Measurements from ENCODE around the gene SLC7A14. TPM values are rescaled to one million over a fixed set of nuclear protein-coding genes. Genes with fewer than 3 reads are reported as not detected.

The SLC7A14 gene
- total and polyA plus RNA-seq, 2 of the 13 experiments (the other 11 are each of a cell fraction or from before 2014, with no cell fraction given) = not detected

- TF ChIP-seq, protein P1, sequence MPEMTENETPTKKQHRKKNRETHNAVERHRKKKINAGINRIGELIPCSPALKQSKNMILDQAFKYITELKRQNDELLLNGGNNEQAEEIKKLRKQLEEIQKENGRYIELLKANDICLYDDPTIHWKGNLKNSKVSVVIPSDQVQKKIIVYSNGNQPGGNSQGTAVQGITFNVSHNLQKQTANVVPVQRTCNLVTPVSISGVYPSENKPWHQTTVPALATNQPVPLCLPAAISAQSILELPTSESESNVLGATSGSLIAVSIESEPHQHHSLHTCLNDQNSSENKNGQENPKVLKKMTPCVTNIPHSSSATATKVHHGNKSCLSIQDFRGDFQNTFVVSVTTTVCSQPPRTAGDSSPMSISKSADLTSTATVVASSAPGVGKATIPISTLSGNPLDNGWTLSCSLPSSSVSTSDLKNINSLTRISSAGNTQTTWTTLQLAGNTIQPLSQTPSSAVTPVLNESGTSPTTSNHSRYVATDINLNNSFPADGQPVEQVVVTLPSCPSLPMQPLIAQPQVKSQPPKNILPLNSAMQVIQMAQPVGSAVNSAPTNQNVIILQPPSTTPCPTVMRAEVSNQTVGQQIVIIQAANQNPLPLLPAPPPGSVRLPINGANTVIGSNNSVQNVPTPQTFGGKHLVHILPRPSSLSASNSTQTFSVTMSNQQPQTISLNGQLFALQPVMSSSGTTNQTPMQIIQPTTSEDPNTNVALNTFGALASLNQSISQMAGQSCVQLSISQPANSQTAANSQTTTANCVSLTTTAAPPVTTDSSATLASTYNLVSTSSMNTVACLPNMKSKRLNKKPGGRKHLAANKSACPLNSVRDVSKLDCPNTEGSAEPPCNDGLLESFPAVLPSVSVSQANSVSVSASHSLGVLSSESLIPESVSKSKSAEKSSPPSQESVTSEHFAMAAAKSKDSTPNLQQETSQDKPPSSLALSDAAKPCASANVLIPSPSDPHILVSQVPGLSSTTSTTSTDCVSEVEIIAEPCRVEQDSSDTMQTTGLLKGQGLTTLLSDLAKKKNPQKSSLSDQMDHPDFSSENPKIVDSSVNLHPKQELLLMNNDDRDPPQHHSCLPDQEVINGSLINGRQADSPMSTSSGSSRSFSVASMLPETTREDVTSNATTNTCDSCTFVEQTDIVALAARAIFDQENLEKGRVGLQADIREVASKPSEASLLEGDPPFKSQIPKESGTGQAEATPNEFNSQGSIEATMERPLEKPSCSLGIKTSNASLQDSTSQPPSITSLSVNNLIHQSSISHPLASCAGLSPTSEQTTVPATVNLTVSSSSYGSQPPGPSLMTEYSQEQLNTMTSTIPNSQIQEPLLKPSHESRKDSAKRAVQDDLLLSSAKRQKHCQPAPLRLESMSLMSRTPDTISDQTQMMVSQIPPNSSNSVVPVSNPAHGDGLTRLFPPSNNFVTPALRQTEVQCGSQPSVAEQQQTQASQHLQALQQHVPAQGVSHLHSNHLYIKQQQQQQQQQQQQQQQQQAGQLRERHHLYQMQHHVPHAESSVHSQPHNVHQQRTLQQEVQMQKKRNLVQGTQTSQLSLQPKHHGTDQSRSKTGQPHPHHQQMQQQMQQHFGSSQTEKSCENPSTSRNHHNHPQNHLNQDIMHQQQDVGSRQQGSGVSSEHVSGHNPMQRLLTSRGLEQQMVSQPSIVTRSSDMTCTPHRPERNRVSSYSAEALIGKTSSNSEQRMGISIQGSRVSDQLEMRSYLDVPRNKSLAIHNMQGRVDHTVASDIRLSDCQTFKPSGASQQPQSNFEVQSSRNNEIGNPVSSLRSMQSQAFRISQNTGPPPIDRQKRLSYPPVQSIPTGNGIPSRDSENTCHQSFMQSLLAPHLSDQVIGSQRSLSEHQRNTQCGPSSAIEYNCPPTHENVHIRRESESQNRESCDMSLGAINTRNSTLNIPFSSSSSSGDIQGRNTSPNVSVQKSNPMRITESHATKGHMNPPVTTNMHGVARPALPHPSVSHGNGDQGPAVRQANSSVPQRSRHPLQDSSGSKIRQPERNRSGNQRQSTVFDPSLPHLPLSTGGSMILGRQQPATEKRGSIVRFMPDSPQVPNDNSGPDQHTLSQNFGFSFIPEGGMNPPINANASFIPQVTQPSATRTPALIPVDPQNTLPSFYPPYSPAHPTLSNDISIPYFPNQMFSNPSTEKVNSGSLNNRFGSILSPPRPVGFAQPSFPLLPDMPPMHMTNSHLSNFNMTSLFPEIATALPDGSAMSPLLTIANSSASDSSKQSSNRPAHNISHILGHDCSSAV (CRISPR knock-in tag; IDR thresholded peaks at IDR 0.05; ENCODE audit: borderline replicate concordance) = no peak
- TF ChIP-seq THRA (CRISPR knock-in tag; IDR thresholded peaks at IDR 0.05; ENCODE audit: borderline replicate concordance) (no peak), RELA (CRISPR knock-in tag; IDR thresholded peaks at IDR 0.05) (no peak), ZNF124 (CRISPR knock-in tag; IDR thresholded peaks at IDR 0.05) (no peak)
Observed at GRCh38 chr3:170534227-170534626, 51.6 kb downstream of the SLC7A14 start (continued).
